ENCODE measurements around the gene KRT14.
"Not testable (repeated sequence)": the region's sequence is repeated elsewhere in the genome, so short reads cannot be mapped to it uniquely, and the experiment has no call there.

Gene KRT14

DNA sequence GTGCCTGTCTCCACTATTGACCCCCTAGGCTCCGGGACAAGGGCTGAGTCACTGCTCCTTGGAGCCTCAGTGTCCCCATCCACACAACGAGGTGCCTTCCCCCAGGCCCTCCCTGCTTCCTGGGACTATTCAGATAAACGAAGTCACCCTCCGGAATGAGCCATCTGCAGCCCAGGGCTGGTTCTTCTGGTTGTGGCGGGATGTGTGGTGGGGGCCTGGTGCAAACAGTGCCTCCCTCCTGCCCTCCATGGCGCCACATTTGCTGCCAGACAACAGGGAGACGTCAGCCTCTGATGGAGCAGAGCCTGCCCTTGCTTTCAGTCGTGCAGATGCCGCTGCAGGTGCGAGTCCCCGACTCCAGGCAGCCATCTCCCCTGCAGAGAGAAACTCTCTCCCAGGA is 31.0 kb upstream of the KRT14 start:
- Histone ChIP-seq H3K27me3 (no peaks in the 10 kb centered on the region), H3K4me3 (ENCODE audit: low read depth, low read length) (no peak overlapping the region), H3K36me3 (no peaks in the 10 kb centered on the region), H3K4me1 (no peaks in the 10 kb centered on the region; the same call in 1 of the 2 replicates), H3K9me3 (no peaks in the 10 kb centered on the region; the same call in 1 of the 2 replicates)
- TF ChIP-seq CTCF (IDR thresholded peaks at IDR 0.05; ENCODE audit: low read depth, low read length) = no peak
- DNase-seq = peak; percentile 48

DNA sequence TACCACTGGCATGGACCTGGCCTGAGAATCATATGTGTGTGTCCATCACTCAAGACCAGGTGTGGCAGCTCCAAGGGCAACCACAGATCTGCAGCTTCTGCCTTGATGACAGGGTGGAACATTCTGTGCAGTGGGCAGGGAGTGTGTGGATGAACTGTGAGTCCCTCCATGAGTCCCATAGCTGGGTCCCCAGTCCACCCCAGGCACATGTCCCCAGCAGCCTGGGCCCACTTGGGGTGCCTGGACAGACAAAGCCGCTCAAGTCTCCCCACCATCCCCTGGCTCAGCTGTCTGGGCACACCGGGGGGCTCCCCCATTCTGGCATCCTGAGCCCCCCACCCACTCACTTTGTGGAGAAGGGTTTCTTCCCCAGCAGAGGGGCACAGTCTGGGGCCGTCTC is 30.4 kb upstream of the KRT14 start:
- TF ChIP-seq CTCF (IDR thresholded peaks at IDR 0.05; ENCODE audit: low read depth, low read length) = no peak
- no peaks in the 10 kb centered on the region; the same call in 1 of the 2 replicates for H3K4me1 ChIP-seq
- H3K4me3 ChIP-seq (ENCODE audit: low read depth, low read length) = no peak overlapping the region
- H3K27me3 ChIP-seq = no peaks in the 10 kb centered on the region
- H3K9me3 ChIP-seq = no peaks in the 10 kb centered on the region; the same call in 1 of the 2 replicates
- H3K36me3 ChIP-seq = no peaks in the 10 kb centered on the region
- DNase-seq = no peak

DNA sequence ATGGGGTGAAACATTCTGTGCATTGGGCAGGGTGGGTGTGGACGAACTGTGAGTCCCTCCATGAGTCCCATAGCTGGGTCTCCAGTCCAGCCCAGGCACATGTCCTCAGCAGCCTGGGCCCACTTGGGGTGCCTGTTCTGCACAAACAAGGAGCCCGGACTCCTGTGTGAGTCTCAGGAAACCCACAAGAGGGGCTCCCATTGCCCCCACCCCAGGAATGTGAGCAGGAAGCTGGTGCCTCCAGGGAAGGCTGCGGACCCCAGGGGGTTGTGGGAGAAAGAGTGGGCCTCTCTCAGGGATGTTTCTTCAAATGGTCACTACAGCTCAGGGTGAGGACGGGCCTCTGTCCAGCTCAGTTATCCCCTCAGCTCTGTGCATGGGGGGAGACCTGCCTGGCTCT is 29.8 kb upstream of the KRT14 start:
- not testable (repeated sequence) for H3K9me3 ChIP-seq; H3K4me1 ChIP-seq; H3K36me3 ChIP-seq; DNase-seq; H3K4me3 ChIP-seq (ENCODE audit: low read depth, low read length); H3K27me3 ChIP-seq

DNA sequence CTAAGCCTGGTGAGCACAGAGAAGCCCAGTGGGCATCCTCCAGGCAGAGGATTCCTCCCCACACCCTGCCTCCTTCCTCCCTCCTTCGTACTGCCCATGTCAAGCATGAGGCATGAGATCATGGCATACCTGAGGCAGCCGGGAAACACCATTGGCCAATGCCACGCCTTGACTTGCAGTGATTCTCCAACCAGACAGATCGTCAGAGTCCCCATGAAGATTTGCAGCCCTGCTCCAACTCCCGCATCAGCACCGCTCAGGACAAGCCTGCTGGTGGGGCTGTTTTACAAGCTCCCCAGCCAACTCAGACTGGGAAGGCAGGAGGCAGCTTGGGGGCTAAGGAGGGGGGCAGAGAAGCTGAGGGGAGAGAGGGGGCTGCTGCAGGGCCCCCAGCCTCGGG is 28.8 kb upstream of the KRT14 start:
- no peak for TF ChIP-seq CTCF (IDR thresholded peaks at IDR 0.05; ENCODE audit: low read depth, low read length)
- H3K4me1 ChIP-seq = no peaks in the 10 kb centered on the region
- DNase-seq = no peak
- no peak overlapping the region for H3K4me3 ChIP-seq (ENCODE audit: low read depth, low read length)
- H3K27me3 ChIP-seq = no peaks in the 10 kb centered on the region
- no peaks in the 10 kb centered on the region for H3K9me3 ChIP-seq
- no peaks in the 10 kb centered on the region for H3K36me3 ChIP-seq

GRCh38 chr17:41614767-41615166 is 28.1 kb upstream of the KRT14 start:
- H3K27me3 ChIP-seq; H3K9me3 ChIP-seq; H3K4me1 ChIP-seq; H3K36me3 ChIP-seq; DNase-seq; H3K4me3 ChIP-seq (ENCODE audit: low read depth, low read length): not testable (repeated sequence)

GRCh38 chr17:41614098-41614497 is 27.4 kb upstream of the KRT14 start:
- Histone ChIP-seq H3K4me1 (no peaks in the 10 kb centered on the region), H3K9me3 (no peaks in the 10 kb centered on the region), H3K36me3 (no peaks in the 10 kb centered on the region), H3K27me3 (no peaks in the 10 kb centered on the region), H3K4me3 (ENCODE audit: low read depth, low read length) (no peak overlapping the region)
- DNase-seq = no peak
- no peak for TF ChIP-seq CTCF (IDR thresholded peaks at IDR 0.05; ENCODE audit: low read depth, low read length)

- no peak for TF ChIP-seq CTCF (IDR thresholded peaks at IDR 0.05; ENCODE audit: low read depth, low read length)
- no peak overlapping the region for H3K4me3 ChIP-seq (ENCODE audit: low read depth, low read length)
- no peaks in the 10 kb centered on the region for H3K27me3 ChIP-seq
- H3K9me3 ChIP-seq = no peaks in the 10 kb centered on the region
- DNase-seq = no peak
- no peaks in the 10 kb centered on the region for H3K36me3 ChIP-seq
- no peaks in the 10 kb centered on the region for H3K4me1 ChIP-seq
Observed at GRCh38 chr17:41613277-41614082, 26.8 kb upstream of the KRT14 start.

GRCh38 chr17:41612376-41613160 is 25.9 kb upstream of the KRT14 start, which contains the start of gene KRT16:
Gene KRT16, minus strand, starts transcription at chr17:41612767. Its CDS starts 79 bp downstream, at chr17:41612688.
- not testable (repeated sequence) for DNase-seq; H3K27me3 ChIP-seq; H3K4me3 ChIP-seq (ENCODE audit: low read depth, low read length); H3K36me3 ChIP-seq; H3K4me1 ChIP-seq; H3K9me3 ChIP-seq

Measured in BE2C (cell line).